Stimulated activated CD4-positive, alpha-beta T cell treated with anti-CD3 and anti-CD28 coated beads, TNF-alpha, amount 100 ng/mL, for 48 hours (primary cell): ENCODE data around the gene KCNH2.
A peak's percentile ranks its signal among the peaks of the same experiment; 100 is the strongest.

Experiments
- DNase-seq, 3 donors: peaks; one replicate each; pipeline ENCODE4 v3.0.0-alpha.2; 2020; ENCODE audit warnings: low read depth in 3 of 3

The KCNH2 gene

GRCh38 chr7:150996376-150997074, 18.4 kb upstream of the KCNH2 start:
- no peak for DNase-seq

GRCh38 chr7:150994838-150995510, 16.9 kb upstream of the KCNH2 start:
- DNase-seq: no peak

DNA sequence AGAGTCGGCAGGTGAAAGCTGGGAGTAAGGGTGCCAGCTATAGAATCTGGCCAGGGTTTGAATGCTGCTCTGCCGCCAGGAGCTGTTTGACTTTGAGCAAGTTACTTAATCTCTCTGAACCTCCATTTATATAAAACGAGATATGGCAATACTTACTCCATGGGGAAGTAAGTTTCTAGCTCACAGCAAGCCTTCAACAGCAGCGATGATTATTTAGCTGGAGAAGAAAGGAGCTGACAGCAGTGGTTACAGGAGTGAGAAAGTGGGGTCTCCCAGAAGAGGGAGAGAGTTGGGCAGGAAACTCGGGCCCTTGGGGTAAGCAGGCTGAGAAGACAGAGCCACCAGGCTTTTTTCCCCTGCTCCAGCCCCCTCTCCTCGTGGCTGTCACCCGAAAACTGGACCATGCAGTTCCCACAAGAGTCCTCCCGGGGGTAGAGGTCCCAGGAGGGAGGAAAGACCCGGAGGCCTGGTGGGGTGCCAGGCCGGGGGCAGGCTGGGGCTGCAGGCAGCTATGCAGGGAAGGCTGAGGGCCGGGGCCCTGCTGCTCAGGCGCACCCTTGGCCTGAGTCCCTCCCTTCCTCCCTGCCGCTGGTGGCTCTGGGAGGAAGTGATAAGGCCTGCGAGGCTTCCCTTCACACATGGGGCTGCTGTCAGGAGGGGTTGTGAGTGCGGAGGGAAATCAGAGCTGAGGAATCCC, 16.2 kb upstream of the KCNH2 start:
- DNase-seq: no peak

DNA sequence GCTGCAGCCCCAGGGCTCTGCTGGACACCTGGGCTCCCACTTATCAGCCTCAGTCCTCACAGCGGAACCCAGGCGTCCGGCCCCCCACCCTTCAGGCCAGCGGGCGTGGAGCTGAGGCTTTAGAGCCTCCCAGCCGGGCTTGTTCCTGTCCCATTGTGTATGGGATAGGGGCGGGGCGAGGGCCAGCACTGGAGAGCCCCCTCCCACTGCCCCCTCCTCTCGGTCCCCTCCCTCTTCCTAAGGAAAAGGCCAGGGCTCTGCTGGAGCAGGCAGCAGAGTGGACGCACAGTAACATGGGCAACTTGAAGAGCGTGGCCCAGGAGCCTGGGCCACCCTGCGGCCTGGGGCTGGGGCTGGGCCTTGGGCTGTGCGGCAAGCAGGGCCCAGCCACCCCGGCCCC, 15.4 kb upstream of the KCNH2 start:
- no peak for DNase-seq

DNA sequence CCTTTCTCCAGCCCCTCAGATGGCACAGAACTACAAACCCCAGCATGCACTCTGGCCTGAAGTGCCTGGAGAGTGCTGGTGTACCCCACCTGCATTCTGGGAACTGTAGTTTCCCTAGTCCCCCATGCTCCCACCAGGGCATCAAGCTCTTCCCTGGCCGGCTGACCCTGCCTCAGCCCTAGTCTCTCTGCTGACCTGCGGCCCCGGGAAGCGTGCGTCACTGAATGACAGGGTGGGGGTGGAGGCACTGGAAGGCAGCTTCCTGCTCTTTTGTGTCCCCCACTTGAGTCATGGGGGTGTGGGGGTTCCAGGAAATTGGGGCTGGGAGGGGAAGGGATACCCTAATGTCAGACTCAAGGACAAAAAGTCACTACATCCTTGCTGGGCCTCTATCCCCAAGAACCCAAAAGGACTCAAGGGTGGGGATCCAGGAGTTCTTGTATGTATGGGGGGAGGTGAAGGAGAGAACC, 14.7 kb upstream of the KCNH2 start:
- DNase-seq: no peak

DNA sequence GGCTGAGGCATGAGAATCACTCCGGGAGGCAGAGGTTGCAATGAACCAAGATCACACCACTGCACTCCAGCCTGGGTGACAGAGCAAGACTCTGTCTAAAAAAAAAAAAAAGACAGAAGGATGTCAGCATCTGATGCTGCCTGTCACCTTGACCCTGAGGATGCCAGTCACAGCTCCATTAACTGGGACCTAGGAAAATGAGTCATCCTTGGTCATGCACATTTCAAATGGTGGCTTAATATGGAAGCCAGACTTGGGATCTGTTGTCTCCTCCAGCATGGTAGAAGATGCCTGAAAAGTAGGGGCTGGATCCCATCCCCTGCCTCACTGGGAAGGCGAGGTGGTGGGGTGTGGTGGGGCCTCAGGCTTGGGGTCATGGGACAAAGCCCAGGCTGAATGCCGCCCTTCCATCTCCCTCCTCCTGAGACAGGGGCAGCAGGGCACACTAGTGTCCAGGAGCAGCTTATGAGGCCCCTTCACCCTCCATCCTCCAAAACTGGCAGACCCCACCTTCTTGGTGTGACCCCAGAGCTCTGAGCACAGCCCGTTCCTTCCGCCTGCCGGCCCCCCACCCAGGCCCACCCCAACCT, 14.0 kb upstream of the KCNH2 start:
- DNase-seq: no peak

DNA sequence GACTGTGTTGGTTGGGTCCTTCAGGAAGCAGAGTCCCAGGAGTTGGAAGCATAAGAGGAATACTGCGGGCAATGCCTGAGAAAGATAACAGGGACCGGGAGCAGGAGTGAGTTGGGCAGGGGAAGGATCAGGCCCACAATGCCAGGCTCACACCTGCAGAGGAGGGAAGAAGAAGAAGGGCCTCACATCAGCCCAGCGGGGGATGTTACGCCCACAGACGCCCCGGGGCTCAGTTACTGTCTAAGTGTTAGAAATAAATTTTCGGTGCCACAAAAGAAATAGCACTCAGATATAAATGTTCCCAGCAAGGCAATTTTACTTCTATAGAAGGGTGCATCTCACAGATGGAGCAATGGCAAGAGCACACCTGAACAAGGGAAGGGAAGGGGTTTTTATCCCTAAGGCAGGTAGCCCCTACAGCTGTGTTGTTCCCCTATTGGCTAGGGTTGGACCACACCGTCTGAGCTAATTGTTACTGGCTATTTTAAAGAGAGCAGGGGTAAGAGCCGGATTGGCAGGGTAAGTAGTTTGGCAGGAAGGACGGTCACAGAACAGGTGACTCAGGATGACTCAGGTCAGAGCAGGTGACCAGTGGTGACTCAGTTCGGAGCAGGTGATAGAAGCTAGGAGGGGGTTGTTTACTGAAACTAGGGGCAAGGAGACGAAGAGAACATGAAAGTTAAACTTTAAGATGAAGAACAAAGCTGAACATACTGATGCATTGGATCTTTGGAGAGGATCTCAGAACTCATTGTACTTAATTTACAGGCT, 12.5 kb upstream of the KCNH2 start, which contains the start of gene NOS3:
Gene NOS3, plus strand, starts transcription at position 602 of the 771 bp plus-strand sequence. CDS start 2,787 bp downstream, outside the sequence.
- DNase-seq: no peak

DNA sequence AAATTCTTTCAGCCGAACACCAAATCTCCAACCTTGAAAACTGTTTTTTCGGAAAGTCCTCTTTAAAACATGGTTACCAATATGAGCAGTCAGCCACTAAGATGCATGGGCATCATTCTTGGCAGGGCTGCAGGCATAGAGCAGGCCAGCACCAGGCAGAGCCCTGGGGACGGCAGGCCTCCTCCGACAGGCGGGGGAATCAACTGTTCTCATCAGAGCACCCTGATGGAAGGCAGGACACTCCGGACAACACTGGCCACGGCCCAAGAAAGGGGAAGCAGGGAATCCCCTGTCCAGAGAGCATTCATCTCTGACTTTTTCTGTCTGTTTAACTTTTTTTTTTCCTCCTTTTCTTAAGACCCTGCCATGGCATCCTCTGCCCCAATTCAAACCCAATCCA, 11.3 kb upstream of the KCNH2 start:
- DNase-seq: no peak

DNA sequence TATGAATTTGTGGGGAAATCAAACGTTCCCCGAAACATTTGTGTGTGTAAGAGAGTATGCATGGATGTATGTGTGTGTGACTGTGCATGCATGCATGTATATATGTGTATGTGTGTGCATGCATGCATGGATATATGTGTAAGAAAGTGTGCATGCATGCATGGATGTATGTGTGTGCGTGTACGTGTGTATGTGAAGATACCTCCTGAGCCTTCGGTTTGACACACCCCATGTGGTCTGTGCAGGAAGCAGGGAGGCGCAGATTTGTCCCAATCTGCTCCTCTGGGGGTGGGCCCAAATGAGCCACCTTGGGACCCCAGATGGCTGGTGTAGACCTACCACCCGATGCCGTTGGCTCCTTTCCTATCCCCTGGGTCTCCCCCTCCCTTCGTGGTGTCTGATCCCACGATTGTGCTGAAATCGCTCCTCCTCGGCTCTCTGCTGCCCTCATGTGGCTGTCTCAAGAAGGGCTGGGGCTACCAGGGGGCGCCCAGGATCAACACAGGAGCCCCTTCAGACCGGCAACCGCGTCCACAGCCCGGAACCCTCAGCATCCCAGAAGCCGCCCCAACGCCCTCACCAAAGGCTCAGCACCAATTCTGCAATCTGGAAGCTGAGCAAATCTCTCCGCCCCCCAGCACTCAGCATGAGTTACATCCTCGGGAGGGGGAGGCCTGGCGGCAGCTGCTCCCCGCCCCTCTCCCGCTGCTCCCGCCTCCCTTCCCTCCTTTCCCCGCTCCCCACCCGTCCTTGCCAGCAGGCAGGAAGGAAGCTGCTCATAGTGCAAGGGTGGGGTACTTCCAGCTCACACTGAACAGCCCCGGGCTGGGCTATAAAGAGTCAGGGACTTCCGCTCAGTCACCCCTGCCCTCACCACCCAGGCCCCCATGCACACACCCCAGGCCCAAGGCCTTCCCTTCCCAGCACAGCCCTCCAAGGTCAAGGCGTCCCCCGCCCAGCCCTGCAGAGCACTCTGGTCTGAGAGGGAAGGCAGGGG, 10.4 kb upstream of the KCNH2 start:
- peak in 2 of 3 donors; percentile 46 to 70 for DNase-seq

- no peak for DNase-seq
Observed at GRCh38 chr7:150986556-150986955, 8.4 kb upstream of the KCNH2 start.

DNA sequence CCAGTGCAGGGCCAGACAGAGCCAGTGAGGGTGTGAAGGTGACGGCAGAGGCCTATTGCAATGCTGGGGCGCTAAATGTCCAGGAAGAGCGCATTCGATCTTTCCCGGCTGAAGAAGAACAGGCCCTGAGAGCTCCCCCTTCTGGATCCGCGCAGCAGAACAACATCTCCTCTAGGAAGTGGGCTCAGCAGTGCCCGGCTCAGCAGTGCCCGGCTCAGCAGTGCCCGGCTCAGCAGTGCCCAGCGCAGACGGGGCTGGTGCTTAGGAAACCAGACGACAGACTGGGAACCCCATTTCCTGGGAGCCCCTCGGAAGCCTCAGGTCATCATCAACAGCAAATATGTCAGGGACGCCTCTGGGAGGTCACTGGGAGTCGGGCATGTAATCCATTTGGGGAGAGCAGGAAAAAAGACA, 8.0 kb upstream of the KCNH2 start:
- DNase-seq: no peak

- DNase-seq: no peak
Observed at GRCh38 chr7:150983893-150984368, 5.8 kb upstream of the KCNH2 start.

DNA sequence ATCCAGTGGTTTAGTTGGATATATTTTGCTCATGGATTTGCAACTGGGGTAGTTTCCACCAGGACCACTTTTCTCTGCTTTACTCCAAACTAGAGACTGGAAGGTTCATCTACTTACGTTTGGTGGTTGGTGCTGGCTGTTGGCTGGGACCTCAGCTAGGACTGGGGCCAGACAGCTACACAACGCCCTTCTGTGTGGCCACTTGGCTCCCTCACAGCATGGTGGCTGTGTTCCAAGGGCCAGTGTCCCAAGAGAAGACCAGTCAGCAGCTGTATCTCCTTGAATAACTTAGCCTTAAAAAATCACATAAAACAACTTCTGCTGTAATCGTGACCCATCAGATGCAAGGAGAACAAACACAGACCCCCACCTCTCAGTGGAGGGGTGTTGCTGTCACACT, 4.2 kb upstream of the KCNH2 start:
- DNase-seq: no peak

- DNase-seq: no peak
Observed at GRCh38 chr7:150981644-150982043, 3.5 kb upstream of the KCNH2 start.

DNA sequence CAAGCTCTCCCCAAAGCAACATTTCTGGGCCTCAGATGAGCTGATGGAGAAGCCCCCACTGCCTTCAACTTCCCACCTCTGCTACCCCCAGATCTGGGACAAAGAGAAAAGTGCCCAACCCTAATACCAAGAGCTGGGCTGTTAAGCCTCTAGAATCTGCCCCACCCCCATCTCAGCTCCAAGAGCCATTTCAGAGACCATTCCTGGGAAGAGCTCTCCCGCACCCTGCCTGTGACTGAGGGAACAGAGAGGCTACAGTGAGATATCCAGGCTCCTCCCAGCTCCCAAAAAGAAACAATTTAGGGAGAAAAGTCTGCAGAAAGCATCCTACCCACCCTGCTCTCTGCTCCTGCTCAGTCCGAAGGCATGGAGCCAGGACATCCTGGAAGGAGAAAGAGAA, 2.5 kb upstream of the KCNH2 start:
- no peak for DNase-seq

DNA sequence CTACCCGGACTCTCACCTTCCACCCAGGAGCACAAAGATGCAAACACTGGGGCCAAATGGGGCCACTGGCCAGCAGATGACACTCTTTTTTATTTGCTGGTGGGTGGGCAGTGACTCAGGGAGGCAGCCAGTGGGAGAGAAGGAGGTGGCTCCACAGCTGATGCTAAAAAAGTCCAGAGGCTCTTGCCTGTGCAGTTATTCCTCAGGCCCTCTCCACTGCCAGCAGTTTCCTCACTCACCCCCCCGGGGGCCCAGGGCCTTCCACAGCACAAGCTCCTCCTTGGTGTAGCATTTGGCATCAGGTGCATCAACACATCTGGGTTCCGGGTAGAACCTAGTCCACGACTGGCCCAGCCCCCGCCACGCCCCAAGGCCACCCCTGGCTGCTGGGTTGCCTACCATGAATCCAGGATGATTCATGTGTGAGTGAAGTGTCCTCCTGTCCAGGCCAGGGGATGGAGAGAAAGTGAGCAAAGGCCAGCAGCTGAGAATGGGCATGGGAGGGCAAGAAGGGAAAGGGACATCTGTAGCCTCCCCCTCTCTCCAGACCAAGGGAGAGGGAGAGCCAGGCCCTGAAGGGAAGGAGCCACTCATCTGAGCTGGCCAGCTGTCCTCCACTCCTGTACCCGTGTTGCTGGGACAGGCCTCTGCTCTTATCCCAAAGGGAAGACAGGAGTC, 1.7 kb upstream of the KCNH2 start:
- no peak for DNase-seq

GRCh38 chr7:150977382-150978125, 567 bp downstream of the KCNH2 start:
- DNase-seq: no peak

- no peak for DNase-seq
Observed at GRCh38 chr7:150976529-150977381, 1.4 kb downstream of the KCNH2 start.
